Ureter (tissue), 1 donor: Measurements from ENCODE around the gene HAUS7. TPM values are rescaled to one million over a fixed set of nuclear protein-coding genes. Genes with fewer than 3 reads are reported as not detected.

Experiments
- DNase-seq: peaks from one replicate; pipeline ENCODE4 v3.0.0-alpha.2; 2020; ENCODE audit warnings: low spot score
- total RNA-seq: library from RNA; stranded (reverse); gene quantifications from one replicate; pipeline ENCODE4 v1.2.4, GENCODE V29; 2023
- donor health status: DM: yes; HTN: yes; CAD: no.

HAUS7 gene
- total RNA-seq, 1 donor from 2014 or later, result 33.3 TPM

GRCh38 chrX:153456161-153456560 lies 14.2 kb downstream of the HAUS7 start:
- DNase-seq, result no peak

- no peak for DNase-seq
These were observed 14.8 kb downstream of the HAUS7 start for GRCh38 chrX:153455571-153455970.

- no peak for DNase-seq
These were observed 15.3 kb downstream of the HAUS7 start for GRCh38 chrX:153454901-153455550.

GRCh38 chrX:153450949-153451277 lies 19.5 kb downstream of the HAUS7 start:
- no peak for DNase-seq

GRCh38 chrX:153450114-153450948 lies 20.0 kb downstream of the HAUS7 start:
- DNase-seq, result no peak

GRCh38 chrX:153449368-153450113 lies 20.8 kb downstream of the HAUS7 start:
- DNase-seq, result no peak

- DNase-seq, result no peak
These were observed 21.6 kb downstream of the HAUS7 start for GRCh38 chrX:153448556-153449367.

GRCh38 chrX:153447581-153447960 lies 22.8 kb downstream of the HAUS7 start:
- DNase-seq, result no peak

- DNase-seq, result no peak
These were observed 23.3 kb downstream of the HAUS7 start for GRCh38 chrX:153446950-153447580.

GRCh38 chrX:153446636-153446936 lies 23.8 kb downstream of the HAUS7 start:
- no peak for DNase-seq

- DNase-seq, result no peak
These were observed 24.3 kb downstream of the HAUS7 start, which contains the start of gene TREX2 for GRCh38 chrX:153445856-153446635. Gene TREX2, minus strand, starts transcription at chrX:153446056. Its CDS starts 626 bp downstream, at chrX:153445430.

- no peak for DNase-seq
These were observed 25.1 kb downstream of the HAUS7 start for GRCh38 chrX:153445106-153445855.

- no peak for DNase-seq
These were observed 25.9 kb downstream of the HAUS7 start for GRCh38 chrX:153444333-153445011.

GRCh38 chrX:153443476-153444332 lies 26.7 kb downstream of the HAUS7 start:
- no peak for DNase-seq

- no peak for DNase-seq
These were observed 27.9 kb downstream of the HAUS7 start for GRCh38 chrX:153442463-153442862.

GRCh38 chrX:153441981-153442380 lies 28.4 kb downstream of the HAUS7 start:
- no peak for DNase-seq

- no peak for DNase-seq
These were observed 29.1 kb downstream of the HAUS7 start for GRCh38 chrX:153441296-153441695.

GRCh38 chrX:153440556-153441135 lies 29.7 kb downstream of the HAUS7 start:
- no peak for DNase-seq
